GM12865 (cell line): ENCODE data around the gene CAMLG.
A peak's percentile ranks its signal among the peaks of the same experiment; 100 is the strongest.

Experiments
- DNase-seq: peaks from one replicate; pipeline ENCODE4 v3.0.0; 2010; ENCODE audit warnings: low read depth
- H3K4me3 ChIP-seq: 2 replicates; pipeline ENCODE4 v1.5.1; 2011; ENCODE audit warnings: mild to moderate bottlenecking, low read depth, low read length, control low read depth
- CTCF ChIP-seq: IDR thresholded peaks from 2 replicates; pipeline ENCODE4 v1.5.1; 2011; ENCODE audit warnings: low read length, control low read depth, low read depth, inconsistent platforms; ENCODE audit not compliant: insufficient read depth; ENCODE audit errors: missing control alignments

CAMLG gene

GRCh38 chr5:134777366-134777765 lies 39.0 kb downstream of the CAMLG start:
- no peak for DNase-seq
- no peak overlapping the region for H3K4me3 ChIP-seq
- no peak for TF ChIP-seq CTCF

DNA sequence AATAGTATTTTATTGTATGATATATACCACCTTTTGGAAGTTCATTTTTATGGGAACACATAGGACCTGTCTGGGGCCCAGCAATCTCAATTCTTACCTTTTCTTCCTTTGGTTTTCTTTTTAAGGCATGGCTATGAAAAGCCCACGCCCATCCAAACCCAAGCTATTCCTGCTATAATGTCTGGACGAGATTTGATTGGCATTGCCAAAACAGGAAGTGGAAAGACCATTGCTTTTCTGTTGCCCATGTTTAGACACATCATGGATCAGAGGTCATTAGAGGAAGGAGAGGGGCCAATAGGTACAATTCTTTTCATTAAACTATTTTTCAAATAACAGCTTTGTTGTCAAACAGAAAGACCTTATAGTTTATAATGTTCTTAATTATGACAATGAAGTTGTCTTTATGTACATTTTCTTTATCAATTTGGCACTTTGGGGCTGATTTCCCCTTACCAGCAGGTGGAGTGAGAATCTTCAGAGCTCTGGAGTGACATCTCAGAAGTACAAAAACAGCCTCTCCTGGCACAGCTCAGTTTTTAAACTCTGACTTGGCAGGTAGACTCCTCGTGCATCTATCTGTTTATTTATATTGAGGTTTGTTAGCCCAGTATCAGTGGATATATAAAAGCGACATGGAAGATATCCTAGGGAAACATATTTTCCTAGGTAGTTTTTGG lies 46.0 kb downstream of the CAMLG start:
- TF ChIP-seq CTCF: peak; percentile 15
- peak; percentile 18 for DNase-seq
- H3K4me3 ChIP-seq: no peak overlapping the region

- H3K4me3 ChIP-seq: no peak overlapping the region
- TF ChIP-seq CTCF: no peak
- no peak for DNase-seq
Measured at GRCh38 chr5:134784946-134785620, 46.7 kb downstream of the CAMLG start.

DNA sequence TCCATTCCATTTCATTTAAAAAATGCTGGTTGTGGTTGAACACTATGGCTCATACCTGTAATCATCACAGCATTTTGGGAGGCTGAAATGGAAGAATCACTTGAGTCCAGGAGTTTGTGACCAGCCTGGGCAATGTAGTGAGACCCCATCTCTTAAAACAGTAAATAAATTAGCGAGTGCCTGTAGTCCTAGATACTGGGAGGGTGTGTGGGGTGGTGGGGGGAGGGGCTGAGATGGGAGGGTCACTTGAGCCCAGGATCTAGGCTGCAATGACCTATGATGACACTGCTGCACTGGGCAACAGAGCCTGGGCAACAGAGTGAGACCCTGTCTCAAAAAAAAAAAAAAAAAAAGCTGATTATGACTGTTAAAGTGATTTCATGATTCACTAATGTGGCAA lies 49.3 kb downstream of the CAMLG start:
- no peak for DNase-seq
- no peak overlapping the region for H3K4me3 ChIP-seq
- TF ChIP-seq CTCF: no peak

DNA sequence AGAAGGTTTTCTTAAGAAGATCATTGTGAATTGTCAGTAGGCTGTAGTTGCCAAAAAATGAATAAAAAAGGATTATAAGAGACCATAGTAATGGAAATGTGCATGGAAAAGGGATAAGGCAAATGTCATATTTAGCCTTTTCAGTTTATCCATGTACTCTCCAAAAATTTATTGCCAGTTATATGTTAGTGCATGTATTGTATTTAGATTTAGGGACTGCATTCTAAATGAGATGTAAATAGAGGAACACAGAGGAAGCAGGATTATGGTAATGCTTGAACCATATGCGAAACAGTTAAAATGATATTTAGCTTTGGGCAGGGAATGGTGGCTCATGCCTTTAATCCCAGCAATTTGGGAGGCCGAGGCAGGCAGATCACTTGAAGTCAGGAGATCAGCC lies 53.2 kb downstream of the CAMLG start:
- no peak for DNase-seq
- H3K4me3 ChIP-seq: no peak overlapping the region
- TF ChIP-seq CTCF: no peak

DNA sequence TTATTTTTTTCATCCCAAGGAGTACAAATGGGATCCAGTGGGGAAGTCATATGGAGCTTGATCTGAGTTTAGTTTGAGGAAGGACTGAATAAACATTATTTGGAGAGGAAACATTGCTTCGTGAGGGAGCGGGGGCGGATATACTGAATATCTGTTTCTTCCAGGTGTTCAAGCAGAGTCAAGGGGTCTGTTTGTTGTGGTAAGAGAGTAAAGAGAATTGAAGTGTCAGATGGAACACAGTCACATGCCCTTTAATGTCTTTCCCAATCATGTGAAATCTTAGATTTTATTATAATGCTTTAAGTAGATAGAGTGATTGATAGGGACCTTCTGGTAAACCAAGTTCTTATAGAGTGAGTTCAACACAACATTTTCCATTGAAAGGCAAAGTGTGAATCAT lies 53.9 kb downstream of the CAMLG start:
- TF ChIP-seq CTCF: no peak
- no peak for DNase-seq
- no peak overlapping the region for H3K4me3 ChIP-seq
